ENCODE measurements around the gene BICDL1.

DNA sequence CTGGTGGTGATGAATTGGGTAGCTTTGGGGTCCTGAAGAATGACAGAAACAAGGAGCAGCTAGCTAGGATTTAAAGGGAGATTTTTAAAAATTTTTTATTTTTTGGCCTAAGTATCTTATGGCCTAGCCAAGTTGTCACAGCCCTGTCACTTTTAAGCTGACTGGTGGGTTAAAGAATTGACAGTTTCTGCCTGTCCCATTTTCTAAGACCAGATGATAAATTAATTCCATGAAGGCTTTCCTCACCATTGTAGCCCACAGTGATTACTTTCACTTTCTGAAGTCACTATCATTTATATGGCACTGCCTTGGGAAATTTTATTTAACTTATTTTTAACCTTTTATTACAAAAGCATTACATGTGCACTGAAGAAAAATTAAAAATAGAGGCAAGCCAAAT is 43.2 kb downstream of the BICDL1 start:
- TF ChIP-seq RFX5 (IDR thresholded peaks at IDR 0.05; ENCODE audit: low read depth, low read length) (no peak), SUZ12 (IDR thresholded peaks at IDR 0.05; ENCODE audit: unreplicated experiment) (no peak), NR2C1 (IDR thresholded peaks at IDR 0.05) (no peak), NFIC (IDR thresholded peaks at IDR 0.05; ENCODE audit: low read depth, low read length) (no peak), YY1 (IDR thresholded peaks at IDR 0.05; ENCODE audit: low read depth, low read length) (no peak), ATF7 (IDR thresholded peaks at IDR 0.05; ENCODE audit: low read depth) (no peak), EP300 (IDR thresholded peaks at IDR 0.05; ENCODE audit: borderline replicate concordance in 1 of 2, control insufficient read depth in 1 of 2, low read depth in 2 of 2, low read length in 2 of 2) (no peak)
- TF ChIP-seq, protein P1, sequence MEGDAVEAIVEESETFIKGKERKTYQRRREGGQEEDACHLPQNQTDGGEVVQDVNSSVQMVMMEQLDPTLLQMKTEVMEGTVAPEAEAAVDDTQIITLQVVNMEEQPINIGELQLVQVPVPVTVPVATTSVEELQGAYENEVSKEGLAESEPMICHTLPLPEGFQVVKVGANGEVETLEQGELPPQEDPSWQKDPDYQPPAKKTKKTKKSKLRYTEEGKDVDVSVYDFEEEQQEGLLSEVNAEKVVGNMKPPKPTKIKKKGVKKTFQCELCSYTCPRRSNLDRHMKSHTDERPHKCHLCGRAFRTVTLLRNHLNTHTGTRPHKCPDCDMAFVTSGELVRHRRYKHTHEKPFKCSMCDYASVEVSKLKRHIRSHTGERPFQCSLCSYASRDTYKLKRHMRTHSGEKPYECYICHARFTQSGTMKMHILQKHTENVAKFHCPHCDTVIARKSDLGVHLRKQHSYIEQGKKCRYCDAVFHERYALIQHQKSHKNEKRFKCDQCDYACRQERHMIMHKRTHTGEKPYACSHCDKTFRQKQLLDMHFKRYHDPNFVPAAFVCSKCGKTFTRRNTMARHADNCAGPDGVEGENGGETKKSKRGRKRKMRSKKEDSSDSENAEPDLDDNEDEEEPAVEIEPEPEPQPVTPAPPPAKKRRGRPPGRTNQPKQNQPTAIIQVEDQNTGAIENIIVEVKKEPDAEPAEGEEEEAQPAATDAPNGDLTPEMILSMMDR (IDR thresholded peaks at IDR 0.05 in 2 of 3, conservative IDR thresholded peaks at IDR 0.05 in 1 of 3; ENCODE audit: control insufficient read depth in 2 of 3, extremely low read depth in 1 of 3, insufficient read depth in 1 of 3, low read depth in 3 of 3, low read length in 3 of 3): no peak
